ENCODE measurements around the gene NLRX1. TPM values are rescaled to one million over a fixed set of nuclear protein-coding genes. Genes with fewer than 3 reads are reported as not detected.
"Not testable (repeated sequence)": the region's sequence is repeated elsewhere in the genome, so short reads cannot be mapped to it uniquely, and the experiment has no call there.

Gene NLRX1
- 24.6 TPM for total RNA-seq

DNA sequence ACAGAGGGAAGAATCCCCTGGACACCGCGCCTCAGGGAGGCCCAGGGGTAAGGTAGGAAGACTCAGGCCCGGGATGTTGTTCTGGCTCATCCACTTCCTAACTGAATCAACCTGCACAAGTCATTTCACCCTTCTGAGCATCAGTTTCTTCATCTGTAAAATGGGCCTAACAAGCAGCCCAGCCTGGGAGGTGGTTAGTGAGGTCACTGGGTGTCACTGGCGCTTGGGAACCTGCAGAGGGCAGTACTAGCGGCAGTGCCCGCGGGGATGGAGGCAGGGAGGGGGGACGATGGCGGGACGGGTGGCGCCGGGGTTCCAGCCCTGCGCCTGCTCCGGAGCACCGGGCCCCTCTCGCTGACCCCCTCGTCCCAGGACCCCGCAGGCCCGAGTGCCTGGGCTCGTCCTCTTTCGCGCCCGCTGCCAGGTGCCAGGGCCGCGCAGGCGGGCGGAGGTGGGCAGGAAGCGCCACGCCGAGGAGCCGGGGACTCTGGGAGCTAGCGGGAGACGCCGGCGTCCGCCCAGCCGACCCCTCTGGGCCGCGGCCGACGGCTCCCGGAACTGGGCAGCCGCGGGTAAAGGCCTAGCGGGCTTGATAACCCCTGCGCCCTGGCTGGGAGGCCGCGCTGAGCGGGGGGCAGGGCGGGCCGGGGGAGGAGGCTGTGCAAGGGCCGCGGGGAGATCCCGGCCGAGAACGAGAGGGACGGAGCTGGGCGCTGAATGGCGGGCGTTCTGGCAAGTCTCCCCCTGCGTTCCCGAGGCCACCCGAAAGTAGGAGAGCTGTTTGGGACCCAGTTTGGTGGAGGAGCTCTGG is at the start of gene NLRX1:
Gene NLRX1, plus strand, starts transcription at position 255 of the 811 bp plus-strand sequence. CDS start 2,679 bp downstream, outside the sequence.
- DNase-seq (ENCODE audit: low spot score): peak; percentile 85

- DNase-seq (ENCODE audit: low spot score): no peak
Observed at GRCh38 chr11:119118946-119119345, 49.6 kb upstream of the NLRX1 start.

GRCh38 chr11:119120639-119121007 is 47.9 kb upstream of the NLRX1 start:
- no peak for DNase-seq (ENCODE audit: low spot score)

GRCh38 chr11:119121008-119121810 is 47.3 kb upstream of the NLRX1 start, which contains the start of gene HINFP:
HINFP (plus strand) TSS chr11:119121580; CDS start chr11:119126945, 5,365 bp downstream.
- peak; percentile 99 for DNase-seq (ENCODE audit: low spot score)

DNA sequence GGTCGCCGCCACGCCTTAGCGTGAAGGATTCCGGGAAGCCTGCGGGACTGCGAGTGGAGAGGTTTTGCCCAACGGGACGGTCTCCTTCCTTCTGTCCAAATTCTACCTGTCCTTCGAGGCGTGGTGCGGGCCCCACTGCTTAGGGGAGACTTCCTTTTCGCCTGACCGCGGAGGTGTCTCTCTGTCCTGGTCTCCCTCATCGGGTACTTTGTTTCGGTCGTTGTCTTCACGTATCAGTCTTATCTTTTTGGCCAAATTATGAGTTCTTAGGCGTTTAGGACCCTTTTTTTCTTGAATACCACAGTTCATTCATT is 46.8 kb upstream of the NLRX1 start:
- DNase-seq (ENCODE audit: low spot score): no peak

DNA sequence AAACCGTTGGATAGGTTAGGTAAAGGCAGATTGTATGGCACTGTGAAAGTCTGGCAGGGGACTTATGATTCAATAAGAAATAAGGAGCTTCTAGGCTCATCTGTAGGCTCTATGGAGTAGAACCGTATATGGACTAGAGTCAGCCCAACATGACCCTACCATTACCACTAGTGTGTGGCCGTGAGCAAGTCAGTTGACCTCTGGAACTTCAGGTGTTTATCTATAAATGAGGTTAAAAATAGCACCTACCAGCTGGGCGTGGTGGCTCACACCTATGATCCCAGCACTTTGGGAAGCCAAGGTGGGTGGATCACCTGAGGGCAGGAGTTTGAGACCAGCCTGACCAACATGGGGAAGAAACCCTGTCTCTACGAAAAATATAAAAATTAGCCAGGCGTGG is 42.7 kb upstream of the NLRX1 start:
- no peak for DNase-seq (ENCODE audit: low spot score)

- no peak for DNase-seq (ENCODE audit: low spot score)
Observed at GRCh38 chr11:119126675-119127268, 41.8 kb upstream of the NLRX1 start.

- DNase-seq (ENCODE audit: low spot score): no peak
Observed at GRCh38 chr11:119130662-119131061, 37.9 kb upstream of the NLRX1 start.

DNA sequence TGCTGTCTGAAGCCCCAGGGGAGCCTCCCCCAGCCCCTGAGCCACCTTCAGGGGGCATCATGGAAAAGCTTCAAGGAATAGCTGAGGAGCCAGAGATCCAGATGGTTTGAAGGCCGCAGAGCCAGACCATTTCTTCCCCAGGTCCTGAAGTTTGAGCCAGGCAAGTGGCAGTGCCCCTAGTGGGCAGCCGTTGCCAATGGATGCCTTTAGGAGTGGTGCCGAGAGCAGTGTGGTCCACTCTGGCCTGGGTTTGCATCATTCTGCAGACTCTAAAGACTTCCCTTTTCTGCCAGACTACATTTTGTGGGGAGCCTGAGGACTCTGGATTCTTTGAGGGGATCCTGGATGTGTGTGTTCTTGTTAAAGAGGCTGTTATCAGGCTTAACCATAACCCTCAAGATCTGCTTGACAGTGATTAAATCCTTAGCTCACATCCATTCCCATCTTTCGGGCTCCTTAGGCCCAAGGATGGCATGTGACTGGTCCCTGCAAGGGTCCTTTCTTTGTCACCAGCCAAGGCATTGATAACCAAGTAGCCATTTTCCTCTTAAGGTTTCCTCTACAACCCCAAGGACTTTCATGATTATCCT is 34.0 kb upstream of the NLRX1 start:
- no peak for DNase-seq (ENCODE audit: low spot score)

- not testable (repeated sequence) for DNase-seq (ENCODE audit: low spot score)
Observed at GRCh38 chr11:119139276-119139675, 29.2 kb upstream of the NLRX1 start.

GRCh38 chr11:119144825-119145486 is 23.6 kb upstream of the NLRX1 start:
- peak; percentile 47 for DNase-seq (ENCODE audit: low spot score)

DNA sequence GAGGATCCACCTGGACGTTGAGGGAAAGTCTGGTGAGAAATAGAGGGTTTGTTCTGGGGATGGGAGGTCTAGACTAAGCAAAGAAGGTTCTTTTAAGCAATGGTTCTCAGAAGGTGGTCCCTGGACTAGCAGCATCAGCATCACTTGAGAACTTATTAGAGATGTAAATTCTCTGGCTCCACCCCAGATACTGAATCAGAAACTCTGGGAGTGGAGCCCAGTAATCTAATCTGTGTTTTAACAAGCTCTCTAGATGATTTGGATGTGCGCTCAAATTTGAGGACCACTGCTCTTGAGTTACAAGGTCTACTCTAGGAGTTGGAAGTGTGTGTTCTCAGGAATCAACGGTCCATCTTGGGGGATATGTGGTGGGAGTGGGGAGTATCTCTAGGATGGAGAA is 23.0 kb upstream of the NLRX1 start:
- no peak for DNase-seq (ENCODE audit: low spot score)

DNA sequence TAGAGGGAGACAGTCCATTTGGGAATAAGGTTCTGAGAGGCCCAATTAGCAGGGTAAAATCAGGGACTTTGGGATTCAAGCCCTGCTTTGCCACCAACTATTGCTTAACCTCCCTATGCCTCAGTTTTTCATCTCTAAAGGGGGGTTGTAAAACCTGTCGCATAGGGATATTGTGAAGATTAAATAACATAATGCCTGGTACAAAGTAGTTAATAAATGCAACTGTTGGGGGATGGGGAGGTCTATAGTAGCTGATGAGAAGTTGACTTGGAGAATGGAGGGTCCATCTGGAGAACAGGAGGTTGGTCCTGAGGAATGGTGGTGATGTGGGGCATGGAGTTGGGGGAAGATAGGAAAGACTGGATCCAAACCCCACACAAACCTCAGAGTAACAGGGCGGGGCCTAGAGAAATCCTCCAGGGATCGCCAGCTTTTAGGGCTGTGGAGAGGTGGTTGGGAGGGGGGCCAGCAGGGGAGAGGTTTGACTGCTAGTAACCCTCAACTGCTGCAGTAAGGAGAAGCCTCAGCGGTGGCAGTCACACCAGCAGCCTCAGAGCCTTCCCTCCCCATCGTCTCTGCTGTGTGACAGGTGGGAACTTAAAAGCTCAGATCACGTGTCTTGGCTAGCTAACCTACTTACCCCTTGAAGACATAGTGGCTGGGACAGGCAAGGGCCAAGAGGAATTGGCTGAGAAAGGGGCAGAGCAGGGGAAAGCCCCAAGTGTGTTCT is 20.8 kb upstream of the NLRX1 start:
- DNase-seq (ENCODE audit: low spot score): no peak

- DNase-seq (ENCODE audit: low spot score): no peak
Observed at GRCh38 chr11:119148720-119149017, 19.9 kb upstream of the NLRX1 start.

- DNase-seq (ENCODE audit: low spot score): no peak
Observed at GRCh38 chr11:119149018-119149785, 19.3 kb upstream of the NLRX1 start, which contains the start of gene ABCG4. ABCG4 (plus strand) TSS chr11:119149052; CDS start chr11:119149966, 914 bp downstream.

- no peak for DNase-seq (ENCODE audit: low spot score)
Observed at GRCh38 chr11:119149786-119150275, 18.7 kb upstream of the NLRX1 start.

- no peak for DNase-seq (ENCODE audit: low spot score)
Observed at GRCh38 chr11:119152043-119152442, 16.5 kb upstream of the NLRX1 start.

DNA sequence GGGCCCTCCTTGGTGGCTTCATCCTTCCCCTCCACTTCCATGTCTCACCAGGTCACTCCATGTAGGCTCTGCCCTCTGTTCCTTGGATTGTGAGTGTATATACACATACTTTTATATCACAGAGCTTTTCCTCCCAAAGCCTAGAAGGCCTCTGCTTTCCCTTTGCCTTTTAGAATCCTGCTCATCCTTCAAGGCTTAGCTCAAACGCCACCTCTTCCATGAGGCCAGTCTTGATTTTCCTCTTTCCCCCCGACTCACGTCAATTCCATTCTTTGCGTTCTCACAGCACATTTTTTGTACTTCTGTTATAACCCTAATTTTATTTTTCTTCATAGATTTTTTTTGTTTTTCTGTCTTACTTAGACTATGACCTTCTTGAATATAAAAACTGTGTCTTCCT is 15.9 kb upstream of the NLRX1 start:
- DNase-seq (ENCODE audit: low spot score): no peak

GRCh38 chr11:119153049-119153818 is 15.3 kb upstream of the NLRX1 start:
- DNase-seq (ENCODE audit: low spot score): no peak
